ENCODE results near the gene ACOT13.
"Not testable (repeated sequence)": the region's sequence is repeated elsewhere in the genome, so short reads cannot be mapped to it uniquely, and the experiment has no call there.

The ACOT13 gene

GRCh38 chr6:24721461-24722215 is 54.8 kb downstream of the ACOT13 start (continued):
- TF ChIP-seq ZNF426 (tag by site-specific recombination; IDR thresholded peaks at IDR 0.05), result no peak
- TF ChIP-seq SALL2 (tag by site-specific recombination; IDR thresholded peaks at IDR 0.05; ENCODE audit: borderline replicate concordance), result no peak
- TF ChIP-seq ZNF311 (tag by site-specific recombination; IDR thresholded peaks at IDR 0.05; ENCODE audit: borderline replicate concordance), result no peak
- TF ChIP-seq ZNF274 (IDR thresholded peaks at IDR 0.05; ENCODE audit: low read length), result no peak
- no peak for TF ChIP-seq ZNF274 (tag by site-specific recombination; IDR thresholded peaks at IDR 0.05; ENCODE audit: borderline replicate concordance)

GRCh38 chr6:24723270-24723669 is 56.4 kb downstream of the ACOT13 start:
- CTCF ChIA-PET, result interaction anchor here (0.6 kb wide), 1 partner anchor 397 kb away, joined by 3 read pairs; no protein-coding TSS in a partner anchor
- POLR2A ChIA-PET, result no interaction called here

DNA sequence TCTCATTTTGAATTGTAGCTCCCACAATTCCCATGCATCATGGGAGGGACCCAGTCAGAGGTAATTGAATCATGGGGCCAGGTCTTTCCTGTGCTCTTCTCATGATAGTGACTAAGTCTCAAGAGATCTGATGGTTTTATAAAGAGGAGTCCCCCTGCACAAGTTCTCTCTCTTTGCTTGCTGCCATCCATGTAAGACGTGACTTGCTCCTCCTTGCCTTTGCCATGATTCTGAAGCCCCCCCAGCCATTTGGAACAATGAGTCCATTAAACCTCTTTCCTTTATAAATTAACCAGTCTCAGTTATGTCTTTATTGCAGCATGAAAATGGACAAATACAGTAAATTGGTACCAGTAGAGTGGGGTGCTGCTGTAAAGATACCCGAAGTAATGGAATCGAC is 63.8 kb downstream of the ACOT13 start:
- H3K4me3 ChIP-seq (ENCODE audit: low read depth, low read length); H3K4me1 ChIP-seq (ENCODE audit: control insufficient read depth, insufficient read depth, low read length); POLR2A ChIA-PET; CTCF ChIA-PET; H3K36me3 ChIP-seq (ENCODE audit: control insufficient read depth in 2 of 2, insufficient read depth in 1 of 2, low read length in 2 of 2); H3K27ac ChIP-seq (ENCODE audit: extremely low read depth, low read depth, low read length); H3K9me3 ChIP-seq (ENCODE audit: control insufficient read depth, insufficient read depth, low read depth, low read length): not testable (repeated sequence)

More at GRCh38 chr6:24723270-24723669, 56.4 kb downstream of the ACOT13 start:
- TF ChIP-seq ZNF280D (tag by site-specific recombination; IDR thresholded peaks at IDR 0.05) (no peak), ZNF214 (tag by site-specific recombination; IDR thresholded peaks at IDR 0.05; ENCODE audit: borderline replicate concordance) (no peak), ZNF112 (tag by site-specific recombination; IDR thresholded peaks at IDR 0.05) (no peak), ZNF626 (tag by site-specific recombination; IDR thresholded peaks at IDR 0.05) (no peak), ZNF311 (tag by site-specific recombination; IDR thresholded peaks at IDR 0.05; ENCODE audit: borderline replicate concordance) (no peak), ZNF23 (tag by site-specific recombination; IDR thresholded peaks at IDR 0.05; ENCODE audit: borderline replicate concordance) (no peak), GLI4 (tag by site-specific recombination; IDR thresholded peaks at IDR 0.05) (no peak), ZNF623 (tag by site-specific recombination; IDR thresholded peaks at IDR 0.05) (no peak), FEZF1 (tag by site-specific recombination; IDR thresholded peaks at IDR 0.05) (no peak), ZFP41 (tag by site-specific recombination; IDR thresholded peaks at IDR 0.05; ENCODE audit: borderline replicate concordance) (no peak), ZNF341 (tag by site-specific recombination; IDR thresholded peaks at IDR 0.05; ENCODE audit: low read depth) (no peak), ZNF660 (tag by site-specific recombination; IDR thresholded peaks at IDR 0.05) (no peak), ZNF548 (tag by site-specific recombination; IDR thresholded peaks at IDR 0.05) (no peak), ZNF121 (tag by site-specific recombination; IDR thresholded peaks at IDR 0.05) (no peak), ZNF146 (tag by site-specific recombination; IDR thresholded peaks at IDR 0.05) (no peak), ZBTB20 (tag by site-specific recombination; IDR thresholded peaks at IDR 0.05) (no peak)
- TF ChIP-seq, protein P1, sequence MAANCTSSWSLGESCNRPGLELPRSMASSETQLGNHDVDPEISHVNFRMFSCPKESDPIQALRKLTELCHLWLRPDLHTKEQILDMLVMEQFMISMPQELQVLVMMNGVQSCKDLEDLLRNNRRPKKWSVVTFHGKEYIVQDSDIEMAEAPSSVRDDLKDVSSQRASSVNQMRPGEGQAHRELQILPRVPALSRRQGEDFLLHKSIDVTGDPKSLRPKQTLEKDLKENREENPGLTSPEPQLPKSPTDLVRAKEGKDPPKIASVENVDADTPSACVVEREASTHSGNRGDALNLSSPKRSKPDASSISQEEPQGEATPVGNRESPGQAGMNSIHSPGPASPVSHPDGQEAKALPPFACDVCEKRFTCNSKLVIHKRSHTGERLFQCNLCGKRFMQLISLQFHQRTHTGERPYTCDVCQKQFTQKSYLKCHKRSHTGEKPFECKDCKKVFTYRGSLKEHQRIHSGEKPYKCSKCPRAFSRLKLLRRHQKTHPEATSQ (tag by site-specific recombination; IDR thresholded peaks at IDR 0.05), result no peak
- TF ChIP-seq, protein P2, sequence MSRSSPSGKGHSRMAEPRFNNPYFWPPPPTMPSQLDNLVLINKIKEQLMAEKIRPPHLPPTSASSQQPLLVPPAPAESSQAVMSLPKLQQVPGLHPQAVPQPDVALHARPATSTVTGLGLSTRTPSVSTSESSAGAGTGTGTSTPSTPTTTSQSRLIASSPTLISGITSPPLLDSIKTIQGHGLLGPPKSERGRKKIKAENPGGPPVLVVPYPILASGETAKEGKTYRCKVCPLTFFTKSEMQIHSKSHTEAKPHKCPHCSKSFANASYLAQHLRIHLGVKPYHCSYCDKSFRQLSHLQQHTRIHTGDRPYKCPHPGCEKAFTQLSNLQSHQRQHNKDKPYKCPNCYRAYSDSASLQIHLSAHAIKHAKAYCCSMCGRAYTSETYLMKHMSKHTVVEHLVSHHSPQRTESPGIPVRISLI (tag by site-specific recombination; IDR thresholded peaks at IDR 0.05), result no peak
- TF ChIP-seq, protein P3, sequence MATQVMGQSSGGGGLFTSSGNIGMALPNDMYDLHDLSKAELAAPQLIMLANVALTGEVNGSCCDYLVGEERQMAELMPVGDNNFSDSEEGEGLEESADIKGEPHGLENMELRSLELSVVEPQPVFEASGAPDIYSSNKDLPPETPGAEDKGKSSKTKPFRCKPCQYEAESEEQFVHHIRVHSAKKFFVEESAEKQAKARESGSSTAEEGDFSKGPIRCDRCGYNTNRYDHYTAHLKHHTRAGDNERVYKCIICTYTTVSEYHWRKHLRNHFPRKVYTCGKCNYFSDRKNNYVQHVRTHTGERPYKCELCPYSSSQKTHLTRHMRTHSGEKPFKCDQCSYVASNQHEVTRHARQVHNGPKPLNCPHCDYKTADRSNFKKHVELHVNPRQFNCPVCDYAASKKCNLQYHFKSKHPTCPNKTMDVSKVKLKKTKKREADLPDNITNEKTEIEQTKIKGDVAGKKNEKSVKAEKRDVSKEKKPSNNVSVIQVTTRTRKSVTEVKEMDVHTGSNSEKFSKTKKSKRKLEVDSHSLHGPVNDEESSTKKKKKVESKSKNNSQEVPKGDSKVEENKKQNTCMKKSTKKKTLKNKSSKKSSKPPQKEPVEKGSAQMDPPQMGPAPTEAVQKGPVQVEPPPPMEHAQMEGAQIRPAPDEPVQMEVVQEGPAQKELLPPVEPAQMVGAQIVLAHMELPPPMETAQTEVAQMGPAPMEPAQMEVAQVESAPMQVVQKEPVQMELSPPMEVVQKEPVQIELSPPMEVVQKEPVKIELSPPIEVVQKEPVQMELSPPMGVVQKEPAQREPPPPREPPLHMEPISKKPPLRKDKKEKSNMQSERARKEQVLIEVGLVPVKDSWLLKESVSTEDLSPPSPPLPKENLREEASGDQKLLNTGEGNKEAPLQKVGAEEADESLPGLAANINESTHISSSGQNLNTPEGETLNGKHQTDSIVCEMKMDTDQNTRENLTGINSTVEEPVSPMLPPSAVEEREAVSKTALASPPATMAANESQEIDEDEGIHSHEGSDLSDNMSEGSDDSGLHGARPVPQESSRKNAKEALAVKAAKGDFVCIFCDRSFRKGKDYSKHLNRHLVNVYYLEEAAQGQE (tag by site-specific recombination; IDR thresholded peaks at IDR 0.05), result no peak
- TF ChIP-seq, protein P4, sequence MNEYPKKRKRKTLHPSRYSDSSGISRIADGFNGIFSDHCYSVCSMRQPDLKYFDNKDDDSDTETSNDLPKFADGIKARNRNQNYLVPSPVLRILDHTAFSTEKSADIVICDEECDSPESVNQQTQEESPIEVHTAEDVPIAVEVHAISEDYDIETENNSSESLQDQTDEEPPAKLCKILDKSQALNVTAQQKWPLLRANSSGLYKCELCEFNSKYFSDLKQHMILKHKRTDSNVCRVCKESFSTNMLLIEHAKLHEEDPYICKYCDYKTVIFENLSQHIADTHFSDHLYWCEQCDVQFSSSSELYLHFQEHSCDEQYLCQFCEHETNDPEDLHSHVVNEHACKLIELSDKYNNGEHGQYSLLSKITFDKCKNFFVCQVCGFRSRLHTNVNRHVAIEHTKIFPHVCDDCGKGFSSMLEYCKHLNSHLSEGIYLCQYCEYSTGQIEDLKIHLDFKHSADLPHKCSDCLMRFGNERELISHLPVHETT (tag by site-specific recombination; IDR thresholded peaks at IDR 0.05), result no peak
- Histone ChIP-seq H3K4me3 (ENCODE audit: low read depth, low read length) (no peak overlapping the region), H3K4me1 (ENCODE audit: control insufficient read depth, insufficient read depth, low read length) (no peaks in the 10 kb centered on the region), H3K36me3 (ENCODE audit: control insufficient read depth in 2 of 2, insufficient read depth in 1 of 2, low read length in 2 of 2) (peaks cover 0 to 8% of the 10 kb centered on the region in 2 experiments; a peak in 1 of 3 replicates), H3K27ac (ENCODE audit: extremely low read depth, low read depth, low read length) (no peak overlapping the region), H3K9me3 (ENCODE audit: control insufficient read depth, insufficient read depth, low read depth, low read length) (no peaks in the 10 kb centered on the region)

Measured in HEK293 (cell line).